OCI-LY3 (cell line): ENCODE measurements around the gene LEAP2.

ENCODE experiments used
- CTCF ChIP-seq: fragments of 200-600, 300-600 bp; sonication (generic); IDR thresholded peaks from 2 replicates; pipeline ENCODE4 v1.5.1; 2014; ENCODE audit warnings: antibody characterized with exemption, low read length, low read depth
- EZH2phosphoT487 ChIP-seq: fragments of 200-600 bp; shearing (Covaris generic); IDR thresholded peaks from 2 replicates; pipeline ENCODE4 v1.6.1; 2018; ENCODE audit warnings: antibody characterized with exemption, mixed run types, low read depth

- TF ChIP-seq CTCF (no peak), EZH2phosphoT487 (no peak)
These were observed 42.2 kb upstream of the LEAP2 start for GRCh38 chr5:132831095-132831860.
